Germinal center (tissue), 1 donor: ENCODE results near the gene GOLPH3L.
A peak's percentile ranks its signal among the peaks of the same experiment; 100 is the strongest.
"Not testable (repeated sequence)": the region's sequence is repeated elsewhere in the genome, so short reads cannot be mapped to it uniquely, and the experiment has no call there.

Source experiments
- DNase-seq: peaks from one replicate; pipeline ENCODE4 v3.0.0; 2012; ENCODE audit warnings: mixed read lengths, low spot score

Gene GOLPH3L

DNA sequence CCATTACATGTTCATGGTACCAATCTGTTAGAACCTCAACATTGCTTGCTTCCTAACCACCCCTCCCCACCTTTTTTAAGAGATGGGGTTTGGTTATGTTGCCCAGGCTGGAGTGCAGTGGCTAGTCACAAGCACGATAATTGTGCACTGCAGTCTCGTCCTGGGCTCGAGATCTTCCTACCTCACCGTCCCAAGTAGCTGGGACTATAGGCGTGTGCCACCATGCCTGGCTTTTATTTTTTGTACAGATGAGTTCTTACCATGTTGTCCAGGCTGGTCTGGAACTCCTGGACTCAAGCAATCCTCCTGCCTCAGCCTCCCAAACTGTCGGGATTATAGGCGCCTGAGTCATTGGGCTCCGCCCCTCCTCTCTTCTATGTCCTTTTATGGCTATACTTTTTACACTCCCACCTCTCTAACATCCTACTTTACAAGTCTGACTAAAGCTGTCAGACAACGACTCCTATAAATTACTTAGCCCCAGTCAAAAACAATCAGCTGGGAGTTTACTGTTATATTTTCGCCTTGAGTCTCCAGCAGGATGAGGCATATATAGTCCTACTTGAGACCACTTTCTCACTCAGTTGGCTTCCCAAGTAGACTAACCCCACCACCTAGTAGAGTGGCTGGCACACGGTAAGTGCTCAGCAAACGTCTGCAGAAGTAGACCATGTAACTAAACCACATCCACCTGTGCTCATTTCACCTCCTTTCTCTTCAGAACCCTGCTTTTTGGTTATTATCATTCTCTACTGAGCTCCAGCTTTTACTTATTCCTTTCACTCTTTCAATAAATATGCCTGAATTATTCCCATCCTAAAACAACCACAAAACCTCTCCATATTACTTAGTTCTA is 81.4 kb downstream of the GOLPH3L start:
- DNase-seq, result no peak

DNA sequence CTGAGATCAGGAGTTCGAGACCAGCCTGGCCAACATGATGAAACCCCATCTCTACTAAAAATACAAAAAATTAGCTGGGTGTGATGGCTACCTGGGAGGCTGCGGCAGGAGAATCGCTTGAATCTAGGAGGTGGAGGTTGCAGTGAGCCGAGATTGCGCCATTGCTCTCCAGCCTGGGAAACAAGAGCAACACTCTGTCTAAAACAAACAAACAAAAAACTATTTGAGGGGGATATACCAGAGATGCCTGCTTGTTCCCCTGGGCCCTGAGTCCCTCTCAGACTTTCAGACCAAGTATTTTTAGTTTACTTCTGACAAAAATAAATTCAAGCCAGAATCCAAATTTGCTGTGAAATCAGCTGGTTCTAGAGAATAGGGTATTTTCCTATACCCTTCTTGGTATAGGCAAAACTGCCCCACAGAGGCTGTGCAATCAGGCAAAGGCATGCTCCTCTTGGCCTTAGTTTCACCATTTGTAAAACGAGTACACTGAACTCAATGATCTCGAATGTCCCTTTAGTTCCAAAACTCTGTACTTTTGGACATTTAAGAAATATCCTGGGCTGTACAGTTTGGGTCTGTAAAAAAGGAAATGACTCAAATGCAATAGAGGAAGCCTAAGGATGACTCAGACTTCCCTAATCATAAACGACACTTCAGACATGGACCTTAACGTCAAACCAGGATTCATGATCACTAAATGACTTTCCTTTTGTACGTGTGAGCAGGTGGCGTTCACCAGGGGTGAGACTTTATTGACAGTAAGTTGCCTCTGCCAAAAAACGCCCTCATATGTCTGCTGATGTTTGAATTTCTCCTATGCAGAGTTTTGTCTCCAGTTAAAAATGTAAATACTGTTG is 83.7 kb downstream of the GOLPH3L start:
- DNase-seq, result peak; percentile 30

DNA sequence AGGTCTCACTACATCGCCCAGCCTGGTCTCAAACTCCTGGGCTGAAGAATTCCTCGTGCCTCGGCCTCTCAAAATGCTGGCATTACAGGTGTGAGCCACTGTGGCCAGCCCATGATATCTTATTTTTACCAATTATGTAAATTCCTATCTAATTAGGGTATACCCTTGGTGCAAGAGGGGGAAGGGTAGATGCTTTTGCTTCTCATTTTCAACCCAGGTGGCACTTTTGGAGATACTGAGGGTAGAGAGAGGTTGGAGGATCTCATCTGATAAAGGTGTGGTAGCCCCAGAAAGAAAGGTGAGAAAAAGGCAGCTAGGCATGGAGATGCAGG is 85.0 kb downstream of the GOLPH3L start:
- DNase-seq, result peak; percentile 42

DNA sequence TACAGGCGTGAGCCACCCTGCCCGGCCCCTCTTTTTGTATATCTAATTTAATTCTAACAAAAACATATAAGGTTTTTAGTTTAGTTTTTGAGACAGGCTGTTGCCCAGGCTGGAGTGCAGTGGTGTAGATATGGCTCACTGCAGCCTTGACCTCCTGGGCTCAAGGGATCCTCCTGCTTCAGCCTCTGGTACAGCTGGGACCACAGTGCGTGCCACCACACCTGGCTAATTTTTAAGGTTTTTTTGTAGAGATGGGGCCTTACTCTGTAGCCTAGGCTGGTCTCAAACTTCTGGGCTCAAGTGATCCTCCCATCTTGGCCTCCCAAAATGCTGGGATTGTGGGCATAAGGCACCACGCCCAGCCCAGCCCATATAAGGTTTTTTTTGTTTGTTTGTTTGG is 86.4 kb downstream of the GOLPH3L start:
- DNase-seq, result no peak

DNA sequence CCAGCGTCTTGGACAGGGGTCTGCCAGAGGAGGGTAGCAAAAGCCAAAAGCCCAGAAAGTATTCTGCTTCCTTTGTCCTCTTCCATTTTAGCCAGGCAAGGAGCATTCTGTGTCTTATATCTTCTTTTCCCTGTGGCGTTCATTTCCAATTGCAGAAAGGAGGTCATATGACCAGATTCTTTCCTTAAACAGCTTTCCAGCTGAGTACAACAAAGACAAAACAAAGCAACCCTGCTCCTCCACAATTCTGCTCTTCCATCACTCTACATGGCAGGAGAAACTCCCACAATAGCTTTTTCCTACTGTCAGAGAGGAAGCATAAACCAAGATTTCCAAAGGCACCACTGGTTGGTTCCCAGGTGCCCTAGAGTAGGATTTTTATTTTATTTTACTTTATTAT is 87.2 kb downstream of the GOLPH3L start:
- no peak for DNase-seq

DNA sequence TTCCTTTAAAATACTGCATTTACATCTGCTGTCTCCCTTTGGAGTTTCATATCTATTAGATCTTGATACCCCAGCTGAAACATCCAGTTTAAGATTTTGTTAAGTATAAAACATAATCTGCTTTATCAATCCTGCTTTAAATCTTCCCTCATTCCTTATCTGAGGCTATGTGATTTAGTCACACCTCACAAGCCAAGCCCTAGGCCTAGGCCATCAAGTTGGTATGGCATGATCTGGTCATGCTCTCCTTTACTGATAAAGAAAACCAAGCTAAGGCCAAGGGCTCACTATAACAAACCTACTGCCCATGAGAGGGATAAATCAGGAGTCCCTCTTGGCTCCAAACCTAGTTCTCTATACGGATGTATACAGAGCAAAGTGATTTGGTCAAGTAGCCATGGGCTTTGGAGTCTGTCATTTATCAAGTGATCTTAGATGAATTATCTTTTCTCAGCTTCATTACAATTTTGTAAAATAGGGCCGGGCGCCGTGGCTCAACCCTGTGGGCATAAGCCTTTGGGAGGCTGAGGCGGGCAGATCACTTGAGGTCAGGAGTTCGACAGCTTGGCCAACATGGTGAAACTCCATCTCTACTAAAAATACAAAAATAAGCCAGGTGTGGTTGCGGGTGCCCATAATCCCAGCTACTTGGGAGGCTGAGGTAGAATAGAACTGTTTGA is 90.4 kb downstream of the GOLPH3L start:
- DNase-seq, result no peak

DNA sequence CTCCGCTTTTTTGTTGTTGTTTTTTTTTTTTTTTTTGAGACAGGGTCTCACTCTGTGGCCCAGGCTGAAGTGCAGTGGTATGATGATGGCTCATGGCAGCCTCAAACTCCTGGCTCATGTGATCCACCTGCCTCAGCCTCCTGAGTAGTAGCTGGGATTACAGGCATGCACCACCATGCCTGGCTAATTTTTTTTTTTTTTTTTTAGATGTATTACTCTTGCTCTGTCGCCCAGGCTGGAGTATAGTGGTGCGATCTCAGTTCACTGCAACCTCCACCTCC is 91.6 kb downstream of the GOLPH3L start:
- not testable (repeated sequence) for DNase-seq

DNA sequence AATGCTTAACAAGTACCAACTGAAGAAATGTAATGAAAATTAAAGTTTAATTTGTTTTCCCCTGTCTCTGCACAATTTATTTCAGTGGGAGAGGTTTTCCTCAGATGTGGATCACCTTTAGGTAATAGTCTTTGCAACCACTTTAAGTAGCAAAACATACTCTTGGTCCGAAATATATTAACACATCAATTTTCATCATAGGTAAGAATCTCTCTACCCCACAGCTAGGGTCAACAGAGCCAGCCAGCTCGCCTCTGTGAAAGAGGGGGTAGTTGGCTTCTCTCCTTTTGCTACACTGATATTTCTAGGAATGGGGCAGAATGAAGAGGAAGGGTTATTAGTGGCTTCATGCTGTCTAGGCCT is 92.7 kb downstream of the GOLPH3L start:
- DNase-seq, result no peak

DNA sequence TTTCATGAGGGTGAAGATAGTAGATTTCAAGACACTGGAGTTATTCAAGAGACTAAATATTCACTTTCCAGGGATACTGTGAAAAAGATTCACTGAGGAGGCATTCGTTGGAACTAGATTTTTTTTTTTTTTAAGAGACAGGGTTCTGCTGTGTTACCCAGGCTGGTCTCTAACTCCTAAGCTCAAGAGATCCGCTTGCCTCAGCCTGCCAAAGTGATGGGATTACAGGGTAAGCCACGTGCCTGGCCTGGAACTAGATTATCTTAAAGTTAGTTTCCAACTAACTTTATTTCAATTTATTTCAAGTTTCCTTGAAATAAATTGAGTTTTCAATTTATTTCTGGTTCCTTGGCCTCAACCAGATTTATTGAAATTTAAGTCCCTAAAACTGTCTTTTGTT is 93.2 kb downstream of the GOLPH3L start:
- DNase-seq, result no peak

DNA sequence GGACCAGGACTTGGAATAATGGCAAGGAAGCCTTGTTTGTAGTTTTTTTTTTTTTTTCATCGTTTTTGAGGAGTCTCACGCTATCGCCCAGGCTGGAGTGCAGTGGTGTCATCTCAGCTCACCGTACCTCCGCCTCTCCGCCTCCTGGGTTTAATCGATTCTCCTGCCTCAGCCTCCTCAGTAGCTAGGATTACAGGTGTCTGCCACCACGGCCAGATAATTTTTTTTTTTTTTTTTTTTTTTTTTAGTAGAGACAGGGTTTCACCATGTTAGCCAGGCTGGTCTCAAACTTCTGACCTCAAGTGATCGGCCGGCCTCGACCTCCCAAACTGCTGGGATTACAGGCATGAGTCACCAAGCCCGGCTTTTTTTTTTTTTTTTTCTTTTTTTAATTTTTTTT is 94.6 kb downstream of the GOLPH3L start:
- not testable (repeated sequence) for DNase-seq

DNA sequence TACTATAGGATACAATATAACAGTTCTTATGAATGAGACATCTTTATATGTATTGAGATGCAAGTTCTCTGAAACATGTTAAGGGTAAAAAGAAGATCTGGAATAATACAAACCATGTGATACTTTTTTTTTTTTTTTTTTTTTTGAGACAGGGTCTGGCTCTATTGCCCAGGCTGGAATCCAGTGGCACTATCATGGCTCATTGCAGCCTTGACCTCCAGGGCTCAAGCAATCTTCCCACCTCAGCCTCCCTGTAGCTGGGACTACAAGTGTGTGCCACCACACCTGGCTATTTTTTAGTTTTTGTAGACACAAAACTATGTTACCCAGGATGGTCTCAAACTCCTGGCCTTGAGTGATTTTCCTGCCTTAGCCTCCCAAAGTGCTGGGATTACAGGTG is 95.4 kb downstream of the GOLPH3L start:
- DNase-seq, result no peak

DNA sequence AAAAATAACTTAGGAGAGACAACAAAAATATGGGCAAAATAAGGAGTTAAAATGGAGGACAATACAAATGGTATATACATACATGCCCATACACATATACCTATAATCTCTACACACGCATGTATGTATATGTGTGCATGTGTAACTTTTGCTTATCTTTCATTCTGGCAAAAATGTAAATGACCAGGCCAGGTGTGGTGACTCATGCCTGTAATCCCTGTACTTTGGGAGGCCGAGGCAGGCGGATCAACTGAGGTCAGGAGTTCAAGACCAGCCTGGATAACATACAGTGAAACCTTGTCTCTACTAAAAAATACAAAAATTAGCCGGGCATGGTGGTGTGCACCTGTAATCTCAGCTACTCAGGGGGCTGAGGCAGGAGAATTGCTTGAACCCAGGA is 98.6 kb downstream of the GOLPH3L start:
- DNase-seq, result not testable (repeated sequence)

DNA sequence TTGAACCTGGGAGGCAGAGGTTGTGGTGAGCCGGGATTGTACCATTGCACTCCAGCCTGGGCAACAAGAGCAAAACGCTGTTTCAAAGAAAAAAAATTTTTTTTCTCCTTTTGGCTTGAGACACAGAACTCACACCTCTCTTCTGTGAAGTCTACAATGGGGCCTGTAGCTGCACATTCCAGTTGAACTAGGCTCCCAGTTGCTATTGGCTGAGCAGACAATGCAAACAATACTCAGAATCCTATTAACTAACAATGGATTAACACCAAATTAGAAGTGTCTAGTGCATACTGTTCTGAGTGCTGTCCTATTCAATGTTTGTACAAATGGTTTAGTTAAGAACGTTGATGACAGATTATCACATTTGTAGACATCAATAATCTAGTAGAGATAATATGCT is 100.0 kb downstream of the GOLPH3L start:
- no peak for DNase-seq
